Ectodermal cell (in vitro differentiated cells): Measurements from ENCODE around the gene PLPPR3.
"Not testable (repeated sequence)": the region's sequence is repeated elsewhere in the genome, so short reads cannot be mapped to it uniquely, and the experiment has no call there.

Source experiments
- H3K27ac ChIP-seq: 2 replicates; pipeline ENCODE4 v1.7.0; 2013; ENCODE audit warnings: mild to moderate bottlenecking, low read depth, low read length; ENCODE audit not compliant: insufficient read depth, poor library complexity, severe bottlenecking
- H3K27me3 ChIP-seq: 2 replicates; pipeline ENCODE4 v1.7.0; 2013; ENCODE audit warnings: mild to moderate bottlenecking, low read length; ENCODE audit not compliant: insufficient read depth, control insufficient read depth, poor library complexity, severe bottlenecking
- H3K36me3 ChIP-seq: one replicate; pipeline ENCODE4 v1.7.0; 2013; ENCODE audit warnings: low read length; ENCODE audit not compliant: control insufficient read depth, insufficient read depth
- H3K4me1 ChIP-seq: one replicate; pipeline ENCODE4 v1.7.0; 2013; ENCODE audit warnings: low read length; ENCODE audit not compliant: control insufficient read depth, insufficient read depth
- H3K4me3 ChIP-seq: 2 replicates; pipeline ENCODE4 v1.7.0; 2013; ENCODE audit warnings: low read depth, low read length, control low read depth; ENCODE audit not compliant: insufficient read depth
- H3K9me3 ChIP-seq: 2 replicates; pipeline ENCODE4 v1.7.0; 2013; ENCODE audit warnings: mild to moderate bottlenecking, low read length, moderate library complexity; ENCODE audit not compliant: control insufficient read depth
- WGBS, 2 experiments: methylation state at CpG; one replicate each; pipeline ENCODE4 v1.1.7; 2013; ENCODE audit warnings: missing lambda C conversion rate in 2 of 2; 5-methylcytosine and 5-hydroxymethylcytosine counted together

Gene PLPPR3

GRCh38 chr19:843836-844545 is 22.2 kb upstream of the PLPPR3 start:
- Histone ChIP-seq H3K27me3 (peaks cover 33% of the 10 kb centered on the region), H3K36me3 (no peaks in the 10 kb centered on the region), H3K9me3 (no peaks in the 10 kb centered on the region), H3K27ac (no peak overlapping the region), H3K4me3 (peak overlapping the region; percentile 13), H3K4me1 (no peaks in the 10 kb centered on the region)
- 12% methylated on average over 51 to 60 of the region's 70 CpGs for WGBS, 2 experiments

DNA sequence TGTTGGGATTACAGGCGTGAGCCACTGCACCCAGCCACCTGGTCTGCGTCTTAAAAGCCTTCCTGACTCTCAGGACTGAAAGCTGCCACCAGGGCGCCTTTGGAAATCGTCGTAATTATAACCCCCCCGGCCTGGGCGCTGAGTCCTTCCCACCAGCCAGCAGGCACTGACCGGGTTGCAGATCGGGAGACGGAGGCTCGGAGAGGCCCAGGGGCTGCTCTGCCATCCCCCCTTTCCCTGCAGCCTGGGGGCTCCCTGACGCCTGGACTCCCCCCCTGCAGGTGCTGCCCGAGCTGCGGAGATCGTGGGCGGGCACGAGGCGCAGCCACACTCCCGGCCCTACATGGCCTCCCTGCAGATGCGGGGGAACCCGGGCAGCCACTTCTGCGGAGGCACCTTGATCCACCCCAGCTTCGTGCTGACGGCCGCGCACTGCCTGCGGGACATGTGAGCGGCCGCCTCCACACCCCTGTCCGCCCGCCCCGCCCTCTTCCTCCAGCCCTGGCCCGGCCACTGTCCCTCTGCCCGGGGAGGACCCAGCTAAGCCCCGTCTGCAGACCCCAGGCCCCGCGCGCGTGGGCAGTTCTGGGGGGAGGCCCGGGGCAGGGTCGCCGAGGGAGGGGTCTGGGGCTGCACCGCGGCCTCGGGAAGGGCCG is 21.6 kb upstream of the PLPPR3 start:
- H3K4me3 ChIP-seq: peak overlapping the region; percentile 13
- H3K9me3 ChIP-seq: no peaks in the 10 kb centered on the region
- peaks cover 30% of the 10 kb centered on the region for H3K27me3 ChIP-seq
- H3K36me3 ChIP-seq: no peaks in the 10 kb centered on the region
- H3K27ac ChIP-seq: no peak overlapping the region
- H3K4me1 ChIP-seq: no peaks in the 10 kb centered on the region
- WGBS, 2 experiments: 7% methylated on average over 46 of the region's 46 CpGs

- H3K4me3 ChIP-seq, H3K27ac ChIP-seq, H3K36me3 ChIP-seq, H3K9me3 ChIP-seq, H3K4me1 ChIP-seq: not testable (repeated sequence)
- peaks cover 29% of the 10 kb centered on the region for H3K27me3 ChIP-seq
- 86 to 89% methylated on average over 7 of the region's 7 CpGs for WGBS, 2 experiments
Observed at GRCh38 chr19:842802-843179, 21.0 kb upstream of the PLPPR3 start.

DNA sequence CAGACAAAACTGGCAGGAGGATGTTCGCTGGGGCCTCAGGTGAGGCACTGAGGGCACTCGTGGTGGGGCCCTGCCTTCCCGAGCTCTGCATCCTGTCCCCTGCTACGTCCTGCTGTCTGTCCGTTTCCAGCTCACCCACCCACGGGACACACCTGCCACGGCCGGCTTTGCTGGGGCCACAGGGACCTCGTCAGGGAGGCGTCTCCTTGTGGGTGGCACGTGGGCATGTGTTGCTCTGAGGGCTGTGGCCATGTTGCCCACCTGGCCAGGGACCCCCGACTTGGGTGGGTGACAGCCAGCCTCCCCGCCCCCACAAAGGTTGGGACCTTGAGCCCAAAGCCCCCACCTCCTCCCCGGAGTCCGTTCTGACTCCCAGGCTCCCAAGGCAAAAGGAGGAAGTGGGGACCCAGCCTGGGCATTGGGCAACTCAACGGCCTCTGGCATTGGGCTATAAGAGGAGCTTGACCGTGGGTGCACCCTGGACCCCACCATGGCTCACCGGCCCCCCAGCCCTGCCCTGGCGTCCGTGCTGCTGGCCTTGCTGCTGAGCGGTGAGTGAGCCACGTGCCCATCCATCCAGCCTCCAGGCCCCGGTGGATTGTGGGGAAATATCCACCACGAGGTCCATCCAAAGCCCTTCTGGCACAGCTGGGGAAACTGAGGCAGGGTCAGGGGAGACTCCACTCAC is 18.9 kb upstream of the PLPPR3 start, which contains the start of gene PRTN3:
Gene PRTN3 (plus strand): TSS at position 481 of the 688 bp plus-strand sequence. CDS start 10 bp downstream, at position 491.
- Histone ChIP-seq H3K4me3 (no peak within 1 kb of the TSS), H3K36me3 (no peaks in the 10 kb centered on the region), H3K9me3 (no peaks in the 10 kb centered on the region), H3K27ac (no peak within 1 kb of the TSS), H3K4me1 (no peaks in the 10 kb centered on the region), H3K27me3 (peaks cover 29% of the 10 kb centered on the region)
- 84 to 87% methylated on average over 24 of the region's 24 CpGs for WGBS, 2 experiments

DNA sequence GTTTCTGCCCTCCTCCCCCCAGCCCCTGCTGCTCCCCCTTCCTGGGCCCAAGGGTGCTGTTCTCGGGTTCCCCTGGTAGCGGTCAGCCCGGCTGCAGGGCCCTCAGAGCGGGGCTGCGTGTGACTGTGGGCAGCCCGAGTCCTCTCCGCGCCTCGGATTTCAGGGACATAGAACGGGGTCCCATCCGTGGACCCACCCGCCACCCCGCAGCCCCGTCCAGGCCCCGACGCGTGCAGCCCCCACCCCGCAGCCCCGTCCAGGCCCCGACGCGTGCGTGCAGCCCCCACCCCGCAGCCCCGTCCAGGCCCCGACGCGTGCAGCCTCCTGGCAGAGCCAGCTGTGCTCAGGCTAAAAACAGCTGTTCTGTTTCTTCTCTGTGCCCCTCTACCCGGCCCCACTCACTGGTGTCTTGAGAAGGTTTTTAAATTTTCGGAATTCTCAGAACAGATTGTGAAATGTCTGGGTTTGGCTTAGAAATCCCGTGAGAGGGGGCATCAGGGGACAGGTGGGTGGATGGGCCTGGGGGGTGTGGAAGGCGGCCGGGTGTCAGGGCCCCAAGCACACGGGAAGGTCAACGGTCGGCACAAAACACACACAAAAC is 13.6 kb upstream of the PLPPR3 start:
- Histone ChIP-seq H3K9me3 (no peaks in the 10 kb centered on the region), H3K27me3 (no peaks in the 10 kb centered on the region), H3K36me3 (no peaks in the 10 kb centered on the region), H3K4me1 (no peaks in the 10 kb centered on the region), H3K27ac (no peak overlapping the region), H3K4me3 (no peak overlapping the region)
- WGBS, 2 experiments: 91 to 92% methylated on average over 36 of the region's 36 CpGs

GRCh38 chr19:834216-834615 is 12.5 kb upstream of the PLPPR3 start:
- Histone ChIP-seq H3K4me3 (no peak overlapping the region), H3K4me1 (no peaks in the 10 kb centered on the region), H3K9me3 (no peaks in the 10 kb centered on the region), H3K36me3 (no peaks in the 10 kb centered on the region), H3K27ac (no peak overlapping the region), H3K27me3 (no peaks in the 10 kb centered on the region)
- 93% methylated on average over 24 of the region's 24 CpGs for WGBS, 2 experiments

- H3K27me3 ChIP-seq: no peaks in the 10 kb centered on the region
- H3K4me1 ChIP-seq: no peaks in the 10 kb centered on the region
- H3K9me3 ChIP-seq: no peaks in the 10 kb centered on the region
- H3K4me3 ChIP-seq: no peak overlapping the region
- H3K36me3 ChIP-seq: no peaks in the 10 kb centered on the region
- WGBS, 2 experiments: 85 to 87% methylated on average over 38 of the region's 38 CpGs
- H3K27ac ChIP-seq: no peak overlapping the region
Observed at GRCh38 chr19:831407-832369, 9.9 kb upstream of the PLPPR3 start.

DNA sequence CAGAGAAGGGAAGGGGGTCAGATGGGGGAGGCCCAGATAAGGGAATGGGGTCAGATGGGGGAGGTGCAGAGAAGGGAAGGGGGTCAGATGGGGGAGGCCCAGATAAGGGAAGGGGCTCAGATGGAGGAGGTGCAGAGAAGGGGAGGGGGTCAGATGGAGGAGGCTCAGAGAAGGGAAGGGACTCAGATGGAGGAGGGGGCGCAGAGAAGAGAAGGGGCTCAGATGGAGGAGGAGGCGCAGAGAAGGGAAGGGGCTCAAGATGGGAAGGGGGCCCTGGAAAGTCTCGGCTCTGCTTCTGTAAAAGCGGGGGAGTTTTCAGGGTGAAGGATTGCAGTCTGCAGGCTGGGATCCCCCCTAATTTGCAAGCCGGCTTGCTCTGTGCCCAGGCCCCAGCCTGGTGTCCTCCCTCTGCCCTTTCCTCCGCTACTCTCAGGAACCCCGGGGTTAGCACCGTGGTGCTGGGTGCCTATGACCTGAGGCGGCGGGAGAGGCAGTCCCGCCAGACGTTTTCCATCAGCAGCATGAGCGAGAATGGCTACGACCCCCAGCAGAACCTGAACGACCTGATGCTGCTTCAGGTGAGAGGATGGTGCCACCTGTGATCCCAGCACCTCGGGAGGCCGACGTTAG is 7.5 kb upstream of the PLPPR3 start:
- H3K36me3 ChIP-seq: no peaks in the 10 kb centered on the region
- no peaks in the 10 kb centered on the region for H3K4me1 ChIP-seq
- no peaks in the 10 kb centered on the region for H3K9me3 ChIP-seq
- H3K4me3 ChIP-seq: no peak overlapping the region
- 84 to 86% methylated on average over 18 of the region's 18 CpGs for WGBS, 2 experiments
- no peak overlapping the region for H3K27ac ChIP-seq
- no peaks in the 10 kb centered on the region for H3K27me3 ChIP-seq

DNA sequence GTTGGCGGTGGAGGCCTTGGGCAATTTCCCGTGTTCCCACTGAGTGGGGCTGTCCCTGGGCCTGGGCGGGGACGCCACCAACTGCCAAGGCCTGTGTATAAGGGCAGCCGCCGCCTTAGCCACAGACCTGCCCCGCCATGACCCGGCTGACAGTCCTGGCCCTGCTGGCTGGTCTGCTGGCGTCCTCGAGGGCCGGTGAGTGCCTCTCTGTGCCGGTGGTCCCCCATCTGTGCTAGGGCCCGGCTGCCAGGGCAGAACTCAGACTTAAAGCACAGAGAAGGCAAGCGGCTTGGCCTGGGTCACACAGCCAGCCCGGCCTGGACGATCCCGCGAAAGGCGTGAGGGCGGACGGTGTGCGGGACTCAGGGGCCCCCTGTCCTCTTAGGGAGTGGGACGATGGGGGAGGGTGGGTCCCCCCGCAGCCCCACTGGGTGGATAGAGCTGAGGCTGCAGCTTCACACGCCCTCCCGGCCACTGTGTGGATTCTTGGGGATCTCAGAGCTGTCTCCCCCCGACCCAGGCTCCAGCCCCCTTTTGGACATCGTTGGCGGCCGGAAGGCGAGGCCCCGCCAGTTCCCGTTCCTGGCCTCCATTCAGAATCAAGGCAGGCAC is 6.1 kb upstream of the PLPPR3 start, which contains the start of gene AZU1:
Gene AZU1 (plus strand): TSS at position 128 of the 612 bp plus-strand sequence. CDS start 10 bp downstream, at position 138.
- Histone ChIP-seq H3K9me3 (no peaks in the 10 kb centered on the region), H3K36me3 (no peaks in the 10 kb centered on the region), H3K27ac (no peak within 1 kb of the TSS), H3K27me3 (no peaks in the 10 kb centered on the region), H3K4me1 (peaks cover 8% of the 10 kb centered on the region), H3K4me3 (no peak within 1 kb of the TSS)
- 86 to 89% methylated on average over 33 of the region's 33 CpGs for WGBS, 2 experiments
